Endothelial cell of umbilical vein (primary cell): ENCODE measurements around the gene HSPA12A.

Experiments used
- EZH2 ChIP-seq: IDR thresholded peaks from 2 replicates; pipeline ENCODE4 v1.6.1; 2012; ENCODE audit warnings: borderline replicate concordance, low read depth, mild to moderate bottlenecking, moderate library complexity, low read length, inconsistent platforms; ENCODE audit not compliant: severe bottlenecking
- FOS ChIP-seq: IDR thresholded peaks from 2 replicates; pipeline ENCODE4 v1.6.1; 2011; ENCODE audit warnings: mild to moderate bottlenecking, low read length, moderate library complexity, borderline replicate concordance; ENCODE audit not compliant: insufficient read depth
- POLR2A ChIP-seq: IDR thresholded peaks from 2 replicates; pipeline ENCODE4 v1.6.1; 2012; ENCODE audit warnings: low read depth, mild to moderate bottlenecking, control low read depth, low read length
- POLR2AphosphoS5 ChIP-seq: IDR thresholded peaks from 2 replicates; pipeline ENCODE4 v1.6.1; 2012; ENCODE audit warnings: low read depth, mild to moderate bottlenecking, control low read depth, low read length, moderate library complexity; ENCODE audit not compliant: insufficient read depth
- TF ChIP-seq, protein P1 (sequence below), 2 donors: IDR thresholded peaks; 1 replicate in 1 of 2; 2 replicates in 1 of 2; pipeline ENCODE4 v1.5.1; 2011; ENCODE audit warnings: low read length in 2 of 2, mild to moderate bottlenecking in 2 of 2, moderate library complexity in 2 of 2, control low read depth in 1 of 2, inconsistent platforms in 1 of 2, low read depth in 1 of 2; ENCODE audit not compliant: insufficient read depth in 1 of 2; ENCODE audit errors: extremely low read depth in 1 of 2
- TF ChIP-seq, protein P2 (sequence below): IDR thresholded peaks from 2 replicates; pipeline ENCODE4 v1.6.1; 2011; ENCODE audit not compliant: insufficient read depth, insufficient read length

DNA sequence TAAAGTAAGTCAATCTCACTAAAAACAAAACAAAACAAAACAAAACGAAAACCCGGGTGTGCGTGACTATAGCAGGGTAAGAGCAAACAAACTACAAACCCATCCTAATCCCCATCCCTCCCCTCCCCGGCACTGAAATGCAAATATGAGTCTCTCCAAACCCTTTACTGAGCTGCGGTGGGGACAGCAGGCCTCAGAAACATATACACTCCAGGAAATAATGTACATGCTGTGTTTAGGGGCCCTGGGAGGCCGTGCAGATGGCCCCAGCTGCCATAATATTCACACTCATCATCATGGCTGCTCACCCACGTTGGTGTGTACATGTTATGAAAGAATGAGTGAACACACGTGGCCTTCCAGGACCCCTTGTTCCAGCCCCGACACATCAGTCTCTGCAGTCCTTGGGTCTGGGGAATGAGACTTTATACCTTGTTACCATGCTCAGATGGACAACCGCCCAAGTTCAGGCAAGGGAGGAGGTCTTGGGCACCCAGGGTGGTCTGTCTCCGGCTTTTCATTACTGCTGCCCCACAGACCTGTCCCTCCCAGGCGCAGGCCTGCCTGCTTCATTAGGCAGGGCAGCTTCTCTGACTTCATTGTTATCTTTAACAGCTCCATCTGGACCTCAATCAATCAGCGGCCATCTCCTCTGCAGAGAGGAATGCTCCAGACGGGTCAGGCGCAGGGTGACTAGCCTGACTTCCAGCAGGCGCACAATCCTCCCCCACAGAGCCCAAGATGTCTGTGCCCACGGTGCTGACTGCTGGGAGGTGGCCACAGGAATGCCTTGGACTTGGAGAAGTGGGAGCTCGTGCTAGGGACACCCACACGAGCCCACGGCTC is 20.6 kb downstream of the HSPA12A start:
- TF ChIP-seq, protein P1, sequence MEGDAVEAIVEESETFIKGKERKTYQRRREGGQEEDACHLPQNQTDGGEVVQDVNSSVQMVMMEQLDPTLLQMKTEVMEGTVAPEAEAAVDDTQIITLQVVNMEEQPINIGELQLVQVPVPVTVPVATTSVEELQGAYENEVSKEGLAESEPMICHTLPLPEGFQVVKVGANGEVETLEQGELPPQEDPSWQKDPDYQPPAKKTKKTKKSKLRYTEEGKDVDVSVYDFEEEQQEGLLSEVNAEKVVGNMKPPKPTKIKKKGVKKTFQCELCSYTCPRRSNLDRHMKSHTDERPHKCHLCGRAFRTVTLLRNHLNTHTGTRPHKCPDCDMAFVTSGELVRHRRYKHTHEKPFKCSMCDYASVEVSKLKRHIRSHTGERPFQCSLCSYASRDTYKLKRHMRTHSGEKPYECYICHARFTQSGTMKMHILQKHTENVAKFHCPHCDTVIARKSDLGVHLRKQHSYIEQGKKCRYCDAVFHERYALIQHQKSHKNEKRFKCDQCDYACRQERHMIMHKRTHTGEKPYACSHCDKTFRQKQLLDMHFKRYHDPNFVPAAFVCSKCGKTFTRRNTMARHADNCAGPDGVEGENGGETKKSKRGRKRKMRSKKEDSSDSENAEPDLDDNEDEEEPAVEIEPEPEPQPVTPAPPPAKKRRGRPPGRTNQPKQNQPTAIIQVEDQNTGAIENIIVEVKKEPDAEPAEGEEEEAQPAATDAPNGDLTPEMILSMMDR (IDR thresholded peaks at IDR 0.05; ENCODE audit: extremely low read depth in 1 of 2, insufficient read depth in 1 of 2, low read depth in 1 of 2, low read length in 2 of 2), result no peak
- TF ChIP-seq POLR2A, result no peak
- TF ChIP-seq, protein P2, sequence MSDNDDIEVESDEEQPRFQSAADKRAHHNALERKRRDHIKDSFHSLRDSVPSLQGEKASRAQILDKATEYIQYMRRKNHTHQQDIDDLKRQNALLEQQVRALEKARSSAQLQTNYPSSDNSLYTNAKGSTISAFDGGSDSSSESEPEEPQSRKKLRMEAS, result no peak
- no peak for TF ChIP-seq POLR2AphosphoS5
- TF ChIP-seq FOS, result no peak
- no peak for TF ChIP-seq EZH2
